A375 (cell line): ENCODE data around the gene TDO2. TPM values are rescaled to one million over a fixed set of nuclear protein-coding genes. Genes with fewer than 3 reads are reported as not detected.

ENCODE experiments used
- total RNA-seq: library from RNA; depleted of rRNA; stranded (reverse); fragments of >200 nt; shearing (Covaris generic); gene quantifications from 2 replicates; pipeline ENCODE4 v1.2.3, GENCODE V29; 2014; rRNA removed

Gene TDO2
- total RNA-seq, result 0.41 TPM in 1 of 2 replicates, not detected in the other

DNA sequence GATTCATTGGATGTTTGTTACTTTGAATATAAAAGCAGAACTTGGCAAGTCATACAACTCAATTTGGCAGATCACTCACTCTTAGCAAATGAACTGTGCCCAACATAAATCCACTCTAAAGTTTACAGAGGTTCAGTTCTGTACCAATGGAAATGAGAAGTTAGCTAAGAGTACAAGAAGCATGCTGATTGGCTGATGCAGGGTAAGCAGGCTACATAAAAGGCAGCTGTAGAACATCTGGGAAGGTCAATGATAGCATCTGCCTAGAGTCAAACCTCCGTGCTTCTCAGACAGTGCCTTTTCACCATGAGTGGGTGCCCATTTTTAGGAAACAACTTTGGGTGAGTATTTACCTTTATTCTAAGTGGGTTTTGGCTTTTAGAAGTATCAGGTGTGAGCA is at the start of gene TDO2:
Gene TDO2 (plus strand): TSS at position 244 of the 400 bp plus-strand sequence. CDS start 63 bp downstream, at position 307.

DNA sequence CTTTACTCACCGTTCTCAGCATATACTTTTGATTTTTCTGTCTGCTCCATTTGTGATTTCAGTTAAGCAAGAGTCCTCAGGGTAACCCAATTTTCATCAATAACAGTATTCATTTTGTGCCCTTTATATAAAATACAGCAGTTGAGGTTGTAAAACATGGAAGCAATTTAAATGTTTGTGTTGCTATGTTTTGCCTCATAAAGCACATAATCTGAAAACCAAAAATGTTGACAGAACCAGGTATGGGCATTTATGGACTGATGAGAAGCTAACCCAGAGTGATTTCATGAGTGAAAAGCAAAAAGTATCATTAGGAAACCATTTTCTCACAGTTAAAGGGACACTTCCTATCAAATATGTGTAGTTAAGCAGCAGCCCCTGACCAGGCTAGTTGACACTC is 37.3 kb upstream of the TDO2 start, which contains the start of gene ASIC5:
Gene ASIC5 (minus strand): TSS at position 101 of the 400 bp plus-strand sequence. CDS start 51 bp downstream, at position 50.

DNA sequence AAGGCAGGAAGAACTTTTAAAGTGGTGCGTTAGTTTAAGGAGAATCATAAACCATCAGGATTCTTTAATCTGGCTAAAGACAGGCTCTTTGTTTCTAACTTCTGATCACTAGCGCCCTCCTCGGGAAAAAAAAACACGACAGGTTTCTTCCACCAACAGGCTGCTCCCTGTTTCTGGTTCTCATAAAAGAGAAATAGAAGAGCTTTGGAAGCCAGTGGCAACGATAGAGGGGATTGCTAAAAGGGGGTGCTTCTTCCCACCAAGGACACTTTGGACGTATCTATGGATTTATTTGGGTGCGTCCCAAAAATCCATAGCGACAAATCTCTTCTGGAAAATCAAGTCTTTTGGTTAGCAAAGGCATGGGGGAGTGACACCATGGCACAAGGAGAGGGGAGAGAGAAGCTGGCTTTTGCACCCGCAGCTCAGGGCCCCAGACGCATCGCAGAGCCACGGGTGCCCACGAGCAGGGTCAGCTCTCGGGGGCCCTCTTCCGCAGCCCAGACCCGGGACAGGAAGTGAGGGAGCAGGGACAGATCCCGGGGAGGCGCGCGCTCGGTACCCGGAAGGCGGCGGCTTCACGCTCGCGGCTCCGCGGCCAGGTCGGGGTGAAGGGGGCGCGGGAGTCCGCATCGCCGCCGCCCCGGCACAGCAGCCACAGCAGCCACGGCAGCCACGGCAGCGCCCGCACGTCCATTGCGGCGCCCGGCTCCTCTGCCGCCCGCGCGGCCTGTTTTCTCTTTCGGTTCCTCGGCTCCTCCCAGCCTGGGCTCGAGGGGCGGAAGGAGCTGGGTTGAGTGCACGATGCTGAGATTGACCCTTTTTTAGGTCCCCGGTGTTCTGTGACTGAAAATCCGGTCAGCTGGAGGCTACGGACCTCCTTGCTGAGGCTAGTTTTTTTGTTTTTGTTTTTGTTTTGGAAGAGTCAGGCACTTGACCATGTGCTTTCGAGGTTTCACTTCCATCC is 49.9 kb downstream of the TDO2 start, which contains the start of gene CTSO:
Gene CTSO (minus strand): TSS at position 716 of the 967 bp plus-strand sequence. CDS start 19 bp downstream, at position 697.

Other genes with a start within 250 kb of the TDO2 start
- 0.34 TPM in 1 of 2 replicates, not detected in the other for gene GUCY1A1, start 236.8 kb upstream of the TDO2 start, total RNA-seq
- not detected in 2 replicates for gene GUCY1B1, start 144.7 kb upstream of the TDO2 start, total RNA-seq
- gene ASIC5, start 37.4 kb upstream of the TDO2 start, total RNA-seq, result not detected in 2 replicates
- gene CTSO, start 50.2 kb downstream of the TDO2 start, total RNA-seq, result 1.5 and 1.9 TPM in 2 replicates